Left lobe of liver (tissue), 2 donors: ENCODE measurements around the gene FMNL3. TPM values are rescaled to one million over a fixed set of nuclear protein-coding genes. Genes with fewer than 3 reads are reported as not detected.
"Not testable (repeated sequence)": the region's sequence is repeated elsewhere in the genome, so short reads cannot be mapped to it uniquely, and the experiment has no call there.

ENCODE experiments used
- ATAC-seq: fragments of 200-7000 bp; cut with Tn5 transposase; one replicate; pipeline ENCODE4 v1.9.1; 2020; ENCODE audit warnings: mild to moderate bottlenecking, moderate library complexity
- DNase-seq: peaks from one replicate; pipeline ENCODE4 v3.0.0-alpha.2; 2020; ENCODE audit warnings: low spot score
- total RNA-seq: library from RNA; stranded (reverse); gene quantifications from one replicate; pipeline ENCODE4 v1.2.1, GENCODE V29; 2021
- donor health status: DM: no; HTN: no; CAD: no; lungs with moderate emphysema.
- donor health status: DM: no; HTN: yes; CAD: no.

The FMNL3 gene
- total RNA-seq, result 3.1 TPM

- ATAC-seq (peak; percentile 100), DNase-seq (peak; percentile 98)
Measured at GRCh38 chr12:49707128-49707811, at the start of gene FMNL3. Gene FMNL3, minus strand, starts transcription at chr12:49707405. Its CDS starts 225 bp downstream, at chr12:49707180.

GRCh38 chr12:49750996-49751393 is 43.8 kb upstream of the FMNL3 start:
- DNase-seq, result no peak
- ATAC-seq, result no peak

- ATAC-seq (peak; percentile 54), DNase-seq (no peak)
Measured at GRCh38 chr12:49750027-49750995, 43.1 kb upstream of the FMNL3 start.

- ATAC-seq (no peak), DNase-seq (no peak)
Measured at GRCh38 chr12:49748800-49749199, 41.6 kb upstream of the FMNL3 start.

- ATAC-seq, result peak; percentile 24
- no peak for DNase-seq
Measured at GRCh38 chr12:49748306-49748705, 41.1 kb upstream of the FMNL3 start.

- no peak for ATAC-seq
- DNase-seq, result no peak
Measured at GRCh38 chr12:49744363-49744885, 37.2 kb upstream of the FMNL3 start.

GRCh38 chr12:49741882-49742620 is 34.8 kb upstream of the FMNL3 start:
- DNase-seq (peak; percentile 90), ATAC-seq (peak; percentile 68)

- ATAC-seq (peak; percentile 87), DNase-seq (peak; percentile 100)
Measured at GRCh38 chr12:49740930-49741881, 34.0 kb upstream of the FMNL3 start, which contains the start of gene TMBIM6. Gene TMBIM6, plus strand, starts transcription at chr12:49741557. Its CDS starts 10,937 bp downstream, at chr12:49752494.

- not testable (repeated sequence) for ATAC-seq, DNase-seq
Measured at GRCh38 chr12:49740277-49740676, 33.1 kb upstream of the FMNL3 start.

GRCh38 chr12:49738721-49739120 is 31.5 kb upstream of the FMNL3 start:
- ATAC-seq, DNase-seq: not testable (repeated sequence)

GRCh38 chr12:49734900-49735299 is 27.7 kb upstream of the FMNL3 start:
- ATAC-seq, result not testable (repeated sequence)

GRCh38 chr12:49733219-49734017 is 26.2 kb upstream of the FMNL3 start:
- ATAC-seq (no peak), DNase-seq (no peak)

More at GRCh38 chr12:49734900-49735299, 27.7 kb upstream of the FMNL3 start:
- DNase-seq, result not testable (repeated sequence)

- DNase-seq (no peak), ATAC-seq (peak; percentile 71)
Measured at GRCh38 chr12:49730568-49731101, 23.4 kb upstream of the FMNL3 start.

GRCh38 chr12:49730050-49730449 is 22.8 kb upstream of the FMNL3 start:
- DNase-seq (no peak), ATAC-seq (no peak)

GRCh38 chr12:49728446-49728845 is 21.2 kb upstream of the FMNL3 start:
- DNase-seq (no peak), ATAC-seq (no peak)

GRCh38 chr12:49721355-49721754 is 14.2 kb upstream of the FMNL3 start:
- ATAC-seq, DNase-seq: not testable (repeated sequence)

GRCh38 chr12:49720214-49720613 is 13.0 kb upstream of the FMNL3 start:
- no peak for DNase-seq
- ATAC-seq, result peak; percentile 77

GRCh38 chr12:49717800-49718199 is 10.6 kb upstream of the FMNL3 start:
- DNase-seq, ATAC-seq: not testable (repeated sequence)
